ENCODE measurements around the gene SMIM41.
A peak's percentile ranks its signal among the peaks of the same experiment; 100 is the strongest.

SMIM41 gene

GRCh38 chr12:52050758-52051541 lies 28.6 kb upstream of the SMIM41 start, which contains the start of gene NR4A1:
Gene NR4A1, plus strand, starts transcription at chr12:52051442. Its CDS starts 2,887 bp downstream, at chr12:52054329.
- peak; percentile 83 for DNase-seq (ENCODE audit: low read depth, low spot score)

- DNase-seq (ENCODE audit: low read depth, low spot score), result no peak
Measured at GRCh38 chr12:52052468-52053186, 26.9 kb upstream of the SMIM41 start.

GRCh38 chr12:52053536-52054209 lies 25.8 kb upstream of the SMIM41 start:
- DNase-seq (ENCODE audit: low read depth, low spot score), result no peak

- DNase-seq (ENCODE audit: low read depth, low spot score), result no peak
Measured at GRCh38 chr12:52054231-52054832, 25.2 kb upstream of the SMIM41 start.

GRCh38 chr12:52054833-52055730 lies 24.4 kb upstream of the SMIM41 start:
- no peak for DNase-seq (ENCODE audit: low read depth, low spot score)

GRCh38 chr12:52055731-52056711 lies 23.5 kb upstream of the SMIM41 start:
- no peak for DNase-seq (ENCODE audit: low read depth, low spot score)

- DNase-seq (ENCODE audit: low read depth, low spot score), result no peak
Measured at GRCh38 chr12:52056801-52057637, 22.5 kb upstream of the SMIM41 start.

GRCh38 chr12:52057638-52058576 lies 21.6 kb upstream of the SMIM41 start:
- DNase-seq (ENCODE audit: low read depth, low spot score), result no peak

GRCh38 chr12:52058631-52059361 lies 20.7 kb upstream of the SMIM41 start:
- no peak for DNase-seq (ENCODE audit: low read depth, low spot score)

GRCh38 chr12:52059582-52060497 lies 19.7 kb upstream of the SMIM41 start:
- no peak for DNase-seq (ENCODE audit: low read depth, low spot score)

- DNase-seq (ENCODE audit: low read depth, low spot score), result no peak
Measured at GRCh38 chr12:52060498-52061177, 18.9 kb upstream of the SMIM41 start.

GRCh38 chr12:52061470-52062166 lies 17.9 kb upstream of the SMIM41 start:
- DNase-seq (ENCODE audit: low read depth, low spot score), result no peak

GRCh38 chr12:52062167-52063081 lies 17.1 kb upstream of the SMIM41 start:
- no peak for DNase-seq (ENCODE audit: low read depth, low spot score)

All from brain pericyte (primary cell).